Activated T-helper 1 cell treated with anti-CD3 and anti-CD28 coated beads, Interleukin-12 subunit alpha, Interleukin-12 subunit beta, Interleukin-2, Interleukin-4 antibody, amounts not matched to agents 30 ng/mL and 10 ng/mL and 1 ng/mL, durations not matched to agents 14 hours and 24 hours and 36 hours (primary cell): ENCODE data around the gene WFIKKN1. TPM values are rescaled to one million over a fixed set of nuclear protein-coding genes. Genes with fewer than 3 reads are reported as not detected.
"Not testable (repeated sequence)": the region's sequence is repeated elsewhere in the genome, so short reads cannot be mapped to it uniquely, and the experiment has no call there.

Experiments
- DNase-seq: peaks from one replicate; pipeline ENCODE4 v3.0.0; 2021; ENCODE audit warnings: low spot score
- H3K27ac Mint-ChIP-seq: one replicate; pipeline ENCODE4 v1.8.0; 2021; ENCODE audit warnings: mild to moderate bottlenecking, mixed read lengths
- H3K27me3 Mint-ChIP-seq: one replicate; pipeline ENCODE4 v1.8.0; 2022; ENCODE audit warnings: mild to moderate bottlenecking, moderate library complexity, mixed read lengths; ENCODE audit not compliant: insufficient read depth
- H3K36me3 Mint-ChIP-seq: one replicate; pipeline ENCODE4 v1.8.0; 2021; ENCODE audit warnings: low read depth, mixed read lengths
- H3K4me1 Mint-ChIP-seq: one replicate; pipeline ENCODE4 v1.8.0; 2021; ENCODE audit warnings: low read depth, mixed read lengths
- H3K4me3 Mint-ChIP-seq: one replicate; pipeline ENCODE4 v1.8.0; 2021; ENCODE audit warnings: mild to moderate bottlenecking, moderate library complexity, mixed read lengths
- H3K9me3 Mint-ChIP-seq: one replicate; pipeline ENCODE4 v1.8.0; 2021; ENCODE audit warnings: mixed read lengths
- intact Hi-C: fragments of 100-400 bp; cut with micrococcal nuclease; formaldehyde crosslinking; loops from one replicate; pipeline ENCODE4 v1.15.1; 2024
- total RNA-seq: library from RNA; stranded (reverse); gene quantifications from 2 replicates; pipeline ENCODE4 v1.2.3, GENCODE V29; 2022

Gene WFIKKN1
- total RNA-seq, 1 donor from 2014 or later: 0.34 TPM

DNA sequence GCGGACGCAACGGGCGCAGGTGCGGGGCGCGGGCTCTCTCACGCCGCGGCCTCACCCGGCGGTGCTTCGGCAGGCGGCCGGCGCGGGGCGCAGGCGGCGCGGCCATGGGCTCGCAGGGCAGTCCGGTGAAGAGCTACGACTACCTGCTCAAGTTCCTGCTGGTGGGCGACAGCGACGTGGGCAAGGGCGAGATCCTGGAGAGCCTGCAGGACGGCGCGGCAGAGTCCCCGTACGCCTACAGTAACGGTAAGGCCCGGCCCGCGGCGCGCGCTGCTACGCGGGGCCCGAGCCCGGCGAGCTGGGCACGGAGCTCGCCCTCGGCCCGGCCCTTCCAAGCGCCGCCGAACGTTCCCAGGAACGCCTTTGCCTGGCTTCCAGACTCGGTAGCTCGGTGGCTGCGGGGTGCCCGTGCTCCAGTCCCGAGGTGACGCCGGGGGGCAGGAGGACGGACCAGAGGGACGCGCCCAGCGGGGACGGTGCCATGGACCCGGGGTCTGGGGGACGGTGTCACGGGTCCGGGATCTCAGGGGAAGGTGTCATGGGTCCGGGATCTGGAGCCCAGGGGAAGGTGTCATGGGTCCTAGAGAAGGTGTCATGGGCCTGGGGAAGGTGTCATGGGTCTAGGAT, 40.5 kb upstream of the WFIKKN1 start:
- peak overlapping the region; percentile 83 for H3K27ac Mint-ChIP-seq
- peaks cover 26% of the 10 kb centered on the region for H3K4me1 Mint-ChIP-seq
- peak overlapping the region; percentile 87 for H3K4me3 Mint-ChIP-seq
- H3K36me3 Mint-ChIP-seq: peaks cover 3% of the 10 kb centered on the region
- no peak for DNase-seq
- H3K9me3 Mint-ChIP-seq: no peaks in the 10 kb centered on the region
- intact Hi-C loops: loop anchor here (5.0 kb wide), 1 partner anchor 902 kb away; the partner anchor contains the start of gene TELO2
- no peaks in the 10 kb centered on the region for H3K27me3 Mint-ChIP-seq

GRCh38 chr16:590815-591200, 40.0 kb upstream of the WFIKKN1 start:
- H3K27ac Mint-ChIP-seq: peak overlapping the region; percentile 83
- DNase-seq: no peak
- peaks cover 4% of the 10 kb centered on the region for H3K36me3 Mint-ChIP-seq
- no peaks in the 10 kb centered on the region for H3K27me3 Mint-ChIP-seq
- peaks cover 26% of the 10 kb centered on the region for H3K4me1 Mint-ChIP-seq
- peak overlapping the region; percentile 87 for H3K4me3 Mint-ChIP-seq
- no peaks in the 10 kb centered on the region for H3K9me3 Mint-ChIP-seq
- intact Hi-C loops: loop anchor here (5.0 kb wide), 1 partner anchor 901 kb away; the partner anchor contains the start of gene TELO2

DNA sequence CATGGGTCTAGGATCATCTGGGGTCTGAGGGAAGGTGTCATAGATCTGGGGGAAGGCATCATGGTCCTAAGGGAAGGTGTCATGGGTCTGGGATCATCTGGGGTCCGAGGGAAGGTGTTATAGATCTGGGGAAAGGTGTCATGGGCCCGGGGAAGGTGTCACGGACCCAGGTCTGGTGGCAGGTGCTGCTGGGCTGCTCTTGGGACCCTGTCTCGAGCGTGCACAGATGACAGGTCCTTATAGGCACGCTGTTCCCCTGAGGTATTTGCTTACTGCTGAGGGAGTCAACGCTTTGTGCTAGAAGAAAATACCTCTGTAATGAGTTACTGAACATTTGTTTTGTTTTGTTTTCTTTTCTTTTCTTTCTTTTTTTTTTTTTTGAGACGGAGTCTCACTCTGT, 39.6 kb upstream of the WFIKKN1 start:
- no peak for DNase-seq
- intact Hi-C loops: loop anchor here (5.0 kb wide), 1 partner anchor 901 kb away; the partner anchor contains the start of gene TELO2

DNA sequence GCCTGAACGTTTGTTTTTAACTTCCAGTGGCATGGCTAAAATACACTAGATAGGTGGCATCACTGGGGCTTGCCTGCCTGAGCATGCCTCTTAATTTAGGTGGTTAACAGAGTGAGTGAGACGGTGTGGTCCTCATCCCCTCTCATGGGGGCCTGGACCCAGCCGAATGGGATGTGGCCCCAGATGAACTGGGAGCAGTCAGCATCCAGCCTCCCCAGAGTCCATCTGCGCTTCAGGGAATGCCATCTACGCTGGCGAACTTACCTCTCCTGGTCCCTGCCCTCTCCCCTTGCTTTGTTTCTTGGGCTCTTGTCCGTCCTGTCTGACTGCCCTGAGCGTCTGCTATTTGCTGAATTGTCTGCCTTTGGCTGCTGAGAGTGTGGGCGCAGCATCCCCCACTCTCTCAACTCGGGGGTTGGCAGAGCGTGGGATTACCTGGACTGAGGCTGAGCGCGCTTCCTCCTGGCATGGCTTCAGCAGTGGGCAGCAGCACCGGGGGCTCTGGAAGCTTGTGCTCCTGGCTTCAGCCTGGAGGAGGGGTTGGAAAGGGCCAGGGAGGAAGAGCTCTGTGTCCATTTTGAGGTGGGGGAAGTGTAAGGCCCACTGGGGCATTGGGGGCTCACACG, 38.8 kb upstream of the WFIKKN1 start:
- Mint-ChIP-seq H3K4me1 (peaks cover 26% of the 10 kb centered on the region), H3K36me3 (peaks cover 11% of the 10 kb centered on the region), H3K27ac (no peak overlapping the region), H3K4me3 (peak overlapping the region; percentile 87), H3K9me3 (no peaks in the 10 kb centered on the region), H3K27me3 (no peaks in the 10 kb centered on the region)
- intact Hi-C loops: loop anchor here (5.0 kb wide), 1 partner anchor 900 kb away; the partner anchor contains the start of gene TELO2
- no peak for DNase-seq

More for the DNA sequence above, 39.6 kb upstream of the WFIKKN1 start:
- Mint-ChIP-seq H3K9me3 (no peaks in the 10 kb centered on the region), H3K36me3 (peaks cover 6% of the 10 kb centered on the region), H3K27ac (peak overlapping the region; percentile 83), H3K4me3 (peak overlapping the region; percentile 87), H3K4me1 (peaks cover 26% of the 10 kb centered on the region), H3K27me3 (no peaks in the 10 kb centered on the region)

- intact Hi-C loops: loop anchor here (5.0 kb wide), 1 partner anchor 900 kb away; the partner anchor contains the start of gene TELO2
- peaks cover 9% of the 10 kb centered on the region for H3K36me3 Mint-ChIP-seq
- no peaks in the 10 kb centered on the region for H3K9me3 Mint-ChIP-seq
- no peak overlapping the region for H3K4me3 Mint-ChIP-seq
- no peak overlapping the region for H3K27ac Mint-ChIP-seq
- peaks cover 21% of the 10 kb centered on the region for H3K4me1 Mint-ChIP-seq
- no peaks in the 10 kb centered on the region for H3K27me3 Mint-ChIP-seq
- no peak for DNase-seq
Measured at GRCh38 chr16:592518-593306, 38.1 kb upstream of the WFIKKN1 start.

- no peaks in the 10 kb centered on the region for H3K27me3 Mint-ChIP-seq
- intact Hi-C loops: loop anchor here (5.0 kb wide), 1 partner anchor 899 kb away; the partner anchor contains the start of gene TELO2
- no peak overlapping the region for H3K27ac Mint-ChIP-seq
- H3K4me1 Mint-ChIP-seq: peaks cover 21% of the 10 kb centered on the region
- no peaks in the 10 kb centered on the region for H3K9me3 Mint-ChIP-seq
- no peak for DNase-seq
- peaks cover 9% of the 10 kb centered on the region for H3K36me3 Mint-ChIP-seq
- H3K4me3 Mint-ChIP-seq: peak overlapping the region; percentile 19
Measured at GRCh38 chr16:593406-593805, 37.4 kb upstream of the WFIKKN1 start.

GRCh38 chr16:593807-594206, 37.0 kb upstream of the WFIKKN1 start:
- peak overlapping the region; percentile 19 for H3K4me3 Mint-ChIP-seq
- H3K4me1 Mint-ChIP-seq: peaks cover 21% of the 10 kb centered on the region
- DNase-seq: no peak
- H3K9me3 Mint-ChIP-seq: no peaks in the 10 kb centered on the region
- no peak overlapping the region for H3K27ac Mint-ChIP-seq
- peaks cover 12% of the 10 kb centered on the region for H3K36me3 Mint-ChIP-seq
- H3K27me3 Mint-ChIP-seq: no peaks in the 10 kb centered on the region
- intact Hi-C loops: loop anchor here (5.0 kb wide), 1 partner anchor 898 kb away; the partner anchor contains the start of gene TELO2

- intact Hi-C loops: no loop called here
- Mint-ChIP-seq H3K27ac (no peak overlapping the region), H3K9me3 (no peaks in the 10 kb centered on the region), H3K4me3 (no peak overlapping the region), H3K4me1 (peaks cover 21% of the 10 kb centered on the region), H3K27me3 (no peaks in the 10 kb centered on the region), H3K36me3 (peaks cover 14% of the 10 kb centered on the region)
- DNase-seq: no peak
Measured at GRCh38 chr16:595094-595528, 35.7 kb upstream of the WFIKKN1 start.

DNA sequence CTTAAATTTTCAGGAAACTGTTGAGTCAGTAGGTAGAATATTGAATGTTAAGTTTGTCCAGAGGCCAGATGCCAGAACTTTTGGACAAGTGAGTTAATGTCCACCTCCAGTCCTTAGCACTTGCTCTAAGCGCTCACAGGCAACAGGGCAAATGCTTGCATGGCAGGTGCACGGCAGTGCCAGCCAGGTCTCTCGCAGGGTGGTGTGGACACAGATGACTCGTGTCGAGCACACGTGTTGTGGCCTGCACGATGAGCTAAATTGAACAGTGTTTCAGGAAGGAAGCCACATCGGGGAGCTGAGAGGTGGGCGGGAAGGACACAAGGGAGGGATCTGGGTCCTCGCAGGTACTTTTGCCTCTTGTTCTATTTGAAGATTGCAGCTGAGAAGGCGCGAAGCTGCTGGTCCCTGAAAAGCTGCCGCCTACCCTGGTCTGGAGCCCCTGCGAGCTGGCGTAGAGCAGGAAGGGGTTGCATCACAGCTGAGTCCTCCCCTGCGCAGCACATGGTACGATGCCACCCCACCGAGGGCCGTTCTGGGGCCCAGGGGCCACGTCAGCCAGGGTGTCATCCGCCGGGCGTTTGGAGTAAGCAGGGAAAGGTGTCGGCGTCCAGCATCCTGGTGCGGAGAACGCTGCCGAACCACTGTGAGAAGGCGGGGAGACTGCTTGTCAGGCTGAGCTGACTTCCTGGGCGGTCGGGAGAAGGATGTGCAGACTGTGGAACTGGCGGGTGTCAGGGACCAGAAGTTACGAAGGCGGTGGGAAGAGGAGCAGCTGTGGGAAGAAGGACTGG, 34.6 kb upstream of the WFIKKN1 start:
- H3K27me3 Mint-ChIP-seq: no peaks in the 10 kb centered on the region
- H3K4me1 Mint-ChIP-seq: peaks cover 14% of the 10 kb centered on the region
- H3K4me3 Mint-ChIP-seq: no peak overlapping the region
- intact Hi-C loops: no loop called here
- no peak overlapping the region for H3K27ac Mint-ChIP-seq
- no peaks in the 10 kb centered on the region for H3K9me3 Mint-ChIP-seq
- peaks cover 14% of the 10 kb centered on the region for H3K36me3 Mint-ChIP-seq
- no peak for DNase-seq

DNA sequence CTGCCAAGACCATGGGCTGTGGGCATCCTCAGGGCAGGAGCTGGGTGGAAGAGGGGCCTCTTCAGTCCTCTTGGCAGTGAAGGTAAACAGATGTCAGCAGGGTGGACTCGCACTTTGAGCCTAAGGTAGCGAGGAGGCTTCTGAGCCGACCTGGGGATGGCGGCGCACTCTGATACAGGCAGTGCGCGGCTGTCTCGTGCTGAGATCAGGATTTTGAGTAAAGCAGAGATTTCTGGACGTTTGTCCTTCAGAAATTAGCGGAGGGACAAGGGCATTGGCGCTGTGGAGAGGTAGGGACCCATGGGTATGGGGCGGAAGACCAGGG, 34.1 kb upstream of the WFIKKN1 start:
- no peaks in the 10 kb centered on the region for H3K9me3 Mint-ChIP-seq
- H3K27ac Mint-ChIP-seq: no peak overlapping the region
- H3K27me3 Mint-ChIP-seq: no peaks in the 10 kb centered on the region
- intact Hi-C loops: no loop called here
- peaks cover 10% of the 10 kb centered on the region for H3K4me1 Mint-ChIP-seq
- no peak for DNase-seq
- no peak overlapping the region for H3K4me3 Mint-ChIP-seq
- peaks cover 14% of the 10 kb centered on the region for H3K36me3 Mint-ChIP-seq

- H3K27me3 Mint-ChIP-seq, H3K4me1 Mint-ChIP-seq, intact Hi-C loops, H3K27ac Mint-ChIP-seq, H3K9me3 Mint-ChIP-seq, H3K4me3 Mint-ChIP-seq, DNase-seq: not testable (repeated sequence)
- H3K36me3 Mint-ChIP-seq: peaks cover 14% of the 10 kb centered on the region
Measured at GRCh38 chr16:597655-598054, 33.1 kb upstream of the WFIKKN1 start.
